ENCODE data around the gene OR5T1.

OR5T1 gene

DNA sequence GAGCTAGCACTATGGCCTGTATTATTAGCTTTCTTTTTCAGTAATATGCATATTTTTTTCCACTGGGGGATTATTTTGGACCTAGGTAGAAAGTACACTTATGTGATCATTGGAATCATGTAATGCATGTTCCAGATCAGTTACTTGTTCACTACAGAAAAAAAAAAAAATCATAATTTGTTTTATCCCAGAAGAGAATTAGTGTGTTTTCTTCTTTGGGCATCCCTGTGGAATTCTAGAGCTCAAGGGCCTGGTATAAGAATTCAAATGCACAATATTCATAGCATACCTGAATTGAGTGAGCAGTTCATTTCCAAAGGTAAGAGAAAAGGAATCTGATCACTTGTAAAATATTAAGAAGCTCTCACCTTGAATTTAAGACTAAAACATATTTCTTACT is at the start of gene OR5T1:
Gene OR5T1 (plus strand): TSS at position 301 of the 400 bp plus-strand sequence. CDS start 1,485 bp downstream, outside the sequence.
- DNase-seq, result no peak

DNA sequence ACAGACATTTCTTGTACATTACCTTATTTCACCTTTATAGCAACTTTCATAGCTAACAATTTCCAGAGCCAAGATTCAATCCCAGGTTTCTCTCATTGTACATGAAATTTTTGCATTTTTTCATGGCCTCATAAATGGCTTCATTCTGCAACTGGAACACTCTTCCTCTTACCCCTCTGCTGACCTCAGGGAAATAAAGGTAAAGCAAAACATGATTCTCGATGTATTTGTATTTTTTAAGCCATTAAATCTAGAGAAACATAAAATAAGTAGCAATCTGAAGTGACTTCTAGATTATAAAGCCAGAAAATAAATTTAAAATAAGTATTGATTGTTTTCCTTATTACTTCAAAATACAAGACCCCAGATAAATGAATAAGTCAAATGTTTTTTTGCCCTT is 39.8 kb upstream of the OR5T1 start, which contains the start of gene OR5T2:
Gene OR5T2 (minus strand): TSS at position 101 of the 400 bp plus-strand sequence. CDS start 1,193 bp downstream, outside the sequence.
- no peak for DNase-seq

DNA sequence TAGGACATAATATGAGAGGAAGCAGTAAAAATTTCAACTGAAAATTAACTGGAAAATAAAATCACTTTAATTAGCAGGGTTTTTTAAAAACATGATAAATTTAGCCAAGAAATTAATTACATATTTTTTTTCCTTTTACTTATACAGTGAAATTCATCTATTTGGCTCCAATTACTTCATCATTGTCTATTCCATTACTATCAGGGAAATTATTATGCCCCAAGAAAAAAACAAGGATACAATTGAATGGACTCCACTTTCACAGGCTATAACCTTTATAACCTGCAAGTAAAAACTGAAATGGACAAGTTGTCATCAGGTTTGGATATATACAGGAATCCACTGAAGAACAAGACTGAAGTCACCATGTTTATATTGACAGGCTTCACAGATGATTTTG is 22.0 kb upstream of the OR5T1 start, which contains the start of gene OR5T3:
Gene OR5T3 (plus strand): TSS at position 301 of the 400 bp plus-strand sequence. CDS start 0 bp downstream, at position 301.
- DNase-seq, result no peak

DNA sequence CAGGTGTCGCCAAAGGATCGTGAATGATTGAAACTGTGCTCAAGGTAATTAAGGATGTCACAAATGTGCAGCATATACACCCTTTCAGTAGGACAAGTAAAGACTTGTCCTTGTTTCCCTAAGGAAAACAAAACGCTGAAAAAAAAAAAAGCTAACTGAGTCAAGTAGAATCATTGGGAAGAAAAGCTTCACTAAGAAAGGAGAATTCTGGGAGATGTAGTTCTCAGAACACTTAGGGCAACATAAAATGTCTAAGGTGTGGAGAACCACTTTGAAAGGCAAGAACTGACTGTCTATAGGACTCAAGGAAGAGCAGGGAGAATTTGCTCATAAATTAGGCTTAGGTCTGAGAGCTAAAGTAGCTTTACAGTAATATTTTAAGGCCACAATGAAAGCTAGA is 2.9 kb upstream of the OR5T1 start:
- DNase-seq, result no peak

DNA sequence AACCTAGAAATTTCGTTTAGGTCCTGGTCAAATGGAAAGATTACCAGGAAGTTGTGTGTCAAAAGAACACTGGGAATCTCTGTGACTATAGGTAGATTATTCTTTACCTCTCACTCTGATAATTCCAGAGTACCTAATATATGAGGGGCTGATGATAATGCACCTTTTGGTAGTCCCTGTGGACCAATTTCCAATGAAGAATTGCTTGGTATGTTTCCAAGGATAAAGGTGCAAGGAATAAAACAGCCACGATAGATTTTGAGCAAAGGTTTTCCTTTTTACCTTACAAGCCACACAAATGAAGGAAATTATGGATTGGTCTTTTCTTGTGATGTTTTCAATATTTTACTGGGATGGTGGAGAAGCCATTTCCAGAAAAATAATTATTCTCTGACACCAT is 18.2 kb downstream of the OR5T1 start, which contains the start of gene OR8H1:
Gene OR8H1 (minus strand): TSS at position 101 of the 400 bp plus-strand sequence. CDS start 1,192 bp downstream, outside the sequence.
- no peak for DNase-seq

DNA sequence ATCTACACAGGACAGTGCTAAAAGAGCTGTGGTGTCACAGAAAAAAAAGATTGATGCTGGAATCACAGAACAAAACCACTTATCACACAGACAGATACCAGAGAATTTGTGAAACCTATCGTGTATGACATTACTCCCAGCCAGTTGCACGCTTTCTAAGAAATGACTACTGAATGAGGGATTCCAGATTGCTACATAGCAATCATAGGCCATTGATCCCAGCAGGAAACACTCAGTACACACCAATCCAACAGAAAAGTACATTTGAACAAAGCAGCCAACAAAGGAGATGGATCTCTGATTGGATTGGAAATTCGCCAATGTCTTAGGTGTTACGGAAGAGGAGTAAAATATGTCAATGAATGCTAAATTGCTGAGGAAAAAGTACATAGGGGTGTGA is 22.9 kb downstream of the OR5T1 start:
- DNase-seq, result no peak

DNA sequence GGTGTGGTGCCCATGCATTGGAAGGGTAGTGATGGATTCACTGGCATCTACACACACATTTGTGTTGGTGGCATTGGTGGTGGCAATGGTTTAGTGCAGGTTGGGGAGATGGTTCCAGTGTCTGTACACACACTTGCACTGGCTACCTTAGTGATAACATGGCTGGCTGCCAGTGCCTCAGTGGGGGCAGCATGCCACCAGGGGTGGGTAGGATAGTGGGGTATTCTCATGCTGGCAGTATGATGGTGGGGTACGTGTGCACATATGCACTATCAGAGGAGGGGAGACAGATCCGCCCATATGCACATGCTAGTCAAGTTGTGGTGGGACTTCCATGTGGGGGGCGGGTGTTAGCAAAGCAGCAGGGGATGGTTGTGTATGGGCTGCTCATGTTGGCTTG is 33.9 kb downstream of the OR5T1 start:
- no peak for DNase-seq

DNA sequence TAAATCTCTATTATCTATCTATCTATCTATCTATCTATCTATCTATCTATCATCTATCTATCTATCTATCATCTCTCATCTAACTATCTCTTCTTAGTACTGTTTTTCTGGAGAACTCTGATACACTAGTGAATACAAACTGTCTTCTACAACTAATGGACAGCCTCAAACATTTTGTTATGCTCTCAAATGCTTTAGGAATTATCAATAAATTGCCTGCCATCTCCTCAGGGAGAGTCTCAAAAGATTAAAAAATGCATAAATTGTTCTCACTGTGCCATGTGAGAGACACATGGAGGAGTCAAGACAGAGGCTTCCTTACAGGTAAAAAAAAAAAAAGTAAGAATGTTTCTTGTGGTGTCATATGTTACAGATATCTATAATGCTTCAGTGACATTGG is 40.9 kb downstream of the OR5T1 start, which contains the start of gene OR8K3:
Gene OR8K3 (plus strand): TSS at position 301 of the 400 bp plus-strand sequence. CDS start 3,163 bp downstream, outside the sequence.
- no peak for DNase-seq
